Measurements from ENCODE around the gene FGR.

The FGR gene

GRCh38 chr1:27566462-27567145, 68.4 kb downstream of the FGR start:
- no peak for DNase-seq (ENCODE audit: low read depth)

GRCh38 chr1:27564710-27565649, 70.0 kb downstream of the FGR start:
- DNase-seq (ENCODE audit: low read depth): no peak

GRCh38 chr1:27563591-27564471, 71.2 kb downstream of the FGR start:
- DNase-seq (ENCODE audit: low read depth): no peak

- no peak for DNase-seq (ENCODE audit: low read depth)
Observed at GRCh38 chr1:27563341-27563590, 71.7 kb downstream of the FGR start.

GRCh38 chr1:27562534-27563340, 72.2 kb downstream of the FGR start:
- DNase-seq (ENCODE audit: low read depth): no peak

Data from stimulated activated CD8-positive, alpha-beta memory T cell treated with anti-CD3 and anti-CD28 coated beads, Interleukin-12 subunit alpha, Interleukin-12 subunit beta, amount 100 ng/mL, for 4 hours (primary cell).